NCI-H774 (cell line): Measurements from ENCODE around the gene GGTLC3.
"Not testable (repeated sequence)": the region's sequence is repeated elsewhere in the genome, so short reads cannot be mapped to it uniquely, and the experiment has no call there.

Source experiments
- DNase-seq: peaks from one replicate; lab custom pipeline; 2025; lab: John Stamatoyannopoulos, UW

GGTLC3 gene

GRCh38 chr22:18513454-18513853, 4.5 kb downstream of the GGTLC3 start:
- not testable (repeated sequence) for DNase-seq

GRCh38 chr22:18512378-18512777, 5.6 kb downstream of the GGTLC3 start:
- DNase-seq: not testable (repeated sequence)

- DNase-seq: not testable (repeated sequence)
Measured at GRCh38 chr22:18511327-18511726, 6.6 kb downstream of the GGTLC3 start.

GRCh38 chr22:18496227-18496626, 21.7 kb downstream of the GGTLC3 start:
- not testable (repeated sequence) for DNase-seq
